Measurements from ENCODE around the gene NRXN2.

DNA sequence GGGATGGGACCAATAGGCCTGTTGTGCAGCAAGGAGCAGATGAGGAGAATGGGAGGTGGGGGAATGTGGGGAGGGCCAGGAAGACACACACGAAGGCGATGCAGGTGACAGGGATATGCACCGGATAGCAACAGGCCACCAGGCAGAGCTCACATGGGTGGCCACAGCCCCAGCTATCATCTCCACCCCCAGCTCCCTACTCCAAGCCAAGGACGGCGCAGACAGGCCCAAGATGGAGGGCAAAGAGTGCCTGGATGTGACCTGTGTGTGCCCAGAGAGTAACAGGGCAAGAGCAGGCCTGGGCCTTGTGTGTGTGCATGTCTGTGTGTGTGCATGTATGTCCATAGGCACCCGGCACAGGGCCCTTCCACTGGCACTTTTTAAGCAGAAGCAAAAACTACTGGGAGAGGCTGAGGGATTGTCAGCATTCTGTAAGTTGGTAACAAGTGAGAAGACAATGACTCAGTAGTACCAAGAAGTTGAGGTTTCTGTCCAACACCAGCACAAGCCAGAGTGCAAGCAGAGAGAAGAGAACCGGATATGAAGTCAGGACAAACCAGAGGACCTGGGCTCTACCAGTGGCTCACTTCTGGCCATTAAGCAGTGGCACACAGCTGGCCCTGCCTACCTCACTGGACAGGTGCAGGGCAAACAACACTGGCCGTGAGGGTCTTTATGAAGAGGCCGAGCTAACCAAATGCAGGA lies 36.4 kb downstream of the NRXN2 start:
- TF ChIP-seq NRF1 (conservative IDR thresholded peaks at IDR 0.05; ENCODE audit: low read depth, low read length) (no peak), YY1 (IDR thresholded peaks at IDR 0.05; ENCODE audit: low read depth, low read length) (no peak), CTCF (IDR thresholded peaks at IDR 0.05 in 2 of 3, conservative IDR thresholded peaks at IDR 0.05 in 1 of 3; ENCODE audit: control insufficient read depth in 2 of 3, extremely low read depth in 1 of 3, insufficient read depth in 1 of 3, low read depth in 3 of 3, low read length in 3 of 3) (no peak), SIN3A (IDR thresholded peaks at IDR 0.05; ENCODE audit: low read depth, low read length) (no peak), RUNX3 (IDR thresholded peaks at IDR 0.05; ENCODE audit: low read length) (no peak), MEF2A (IDR thresholded peaks at IDR 0.05; ENCODE audit: insufficient read depth, low read depth, low read length) (no peak), HCFC1 (IDR thresholded peaks at IDR 0.05; ENCODE audit: low read length) (no peak), HDAC2 (IDR thresholded peaks at IDR 0.05) (no peak), CHD2 (IDR thresholded peaks at IDR 0.05; ENCODE audit: borderline replicate concordance, low read depth, low read length) (no peak), CBX5 (IDR thresholded peaks at IDR 0.05; ENCODE audit: low read depth) (no peak), GABPA (IDR thresholded peaks at IDR 0.05; ENCODE audit: low read depth) (no peak)
- TF ChIP-seq, protein P1, sequence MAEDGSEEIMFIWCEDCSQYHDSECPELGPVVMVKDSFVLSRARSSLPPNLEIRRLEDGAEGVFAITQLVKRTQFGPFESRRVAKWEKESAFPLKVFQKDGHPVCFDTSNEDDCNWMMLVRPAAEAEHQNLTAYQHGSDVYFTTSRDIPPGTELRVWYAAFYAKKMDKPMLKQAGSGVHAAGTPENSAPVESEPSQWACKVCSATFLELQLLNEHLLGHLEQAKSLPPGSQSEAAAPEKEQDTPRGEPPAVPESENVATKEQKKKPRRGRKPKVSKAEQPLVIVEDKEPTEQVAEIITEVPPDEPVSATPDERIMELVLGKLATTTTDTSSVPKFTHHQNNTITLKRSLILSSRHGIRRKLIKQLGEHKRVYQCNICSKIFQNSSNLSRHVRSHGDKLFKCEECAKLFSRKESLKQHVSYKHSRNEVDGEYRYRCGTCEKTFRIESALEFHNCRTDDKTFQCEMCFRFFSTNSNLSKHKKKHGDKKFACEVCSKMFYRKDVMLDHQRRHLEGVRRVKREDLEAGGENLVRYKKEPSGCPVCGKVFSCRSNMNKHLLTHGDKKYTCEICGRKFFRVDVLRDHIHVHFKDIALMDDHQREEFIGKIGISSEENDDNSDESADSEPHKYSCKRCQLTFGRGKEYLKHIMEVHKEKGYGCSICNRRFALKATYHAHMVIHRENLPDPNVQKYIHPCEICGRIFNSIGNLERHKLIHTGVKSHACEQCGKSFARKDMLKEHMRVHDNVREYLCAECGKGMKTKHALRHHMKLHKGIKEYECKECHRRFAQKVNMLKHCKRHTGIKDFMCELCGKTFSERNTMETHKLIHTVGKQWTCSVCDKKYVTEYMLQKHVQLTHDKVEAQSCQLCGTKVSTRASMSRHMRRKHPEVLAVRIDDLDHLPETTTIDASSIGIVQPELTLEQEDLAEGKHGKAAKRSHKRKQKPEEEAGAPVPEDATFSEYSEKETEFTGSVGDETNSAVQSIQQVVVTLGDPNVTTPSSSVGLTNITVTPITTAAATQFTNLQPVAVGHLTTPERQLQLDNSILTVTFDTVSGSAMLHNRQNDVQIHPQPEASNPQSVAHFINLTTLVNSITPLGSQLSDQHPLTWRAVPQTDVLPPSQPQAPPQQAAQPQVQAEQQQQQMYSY (CRISPR knock-in tag; IDR thresholded peaks at IDR 0.05): no peak
